Adrenal gland (tissue), 12 donors: Measurements from ENCODE around the gene SAFB2. TPM values are rescaled to one million over a fixed set of nuclear protein-coding genes. Genes with fewer than 3 reads are reported as not detected.

ENCODE experiments used
- DNase-seq, 7 donors: peaks; one replicate each; pipeline ENCODE4 v3.0.0-alpha.2; 2019 to 2020
- H3K27ac ChIP-seq, 5 donors: fragments of 200-600 bp; sonication (generic) in 4 of 5; 1 replicate in 3 of 5; 2 replicates in 2 of 5; pipeline versions ENCODE4 v1.5.1 to v1.8.0; 2016 to 2020; ENCODE audit warnings: mild to moderate bottlenecking in 1 of 5
- H3K27me3 ChIP-seq: fragments of 200-600 bp; 2 replicates; pipeline ENCODE4 v1.8.0; 2021
- H3K36me3 ChIP-seq, 2 donors: fragments of 200-600 bp; replicated peaks in 1 of 2; 1 replicate in 1 of 2; 2 replicates in 1 of 2; pipeline versions ENCODE4 v1.5.1 to v1.8.0; 2018 to 2022
- H3K4me1 ChIP-seq, 2 donors: fragments of 200-600 bp; replicated peaks in 1 of 2; 1 replicate in 1 of 2; 2 replicates in 1 of 2; pipeline versions ENCODE4 v1.5.1 to v1.8.0; 2018 to 2021
- H3K4me3 ChIP-seq, 4 donors: fragments of 200-600 bp; sonication (generic) in 3 of 4; one replicate each; pipeline ENCODE4 v1.5.1; 2016 to 2018
- H3K9me3 ChIP-seq, 3 donors: fragments of 200-600 bp; sonication (generic) in 1 of 3; replicated peaks in 1 of 3; 1 replicate in 2 of 3; 2 replicates in 1 of 3; pipeline versions ENCODE4 v1.5.1 to v1.8.0; 2016 to 2021
- CTCF ChIP-seq, 6 experiments: fragments of 450-650 bp in 4 of 6; fragments of 200-600 bp in 2 of 6; sonication (generic) in 1 of 6; IDR thresholded peaks; 1 replicate in 5 of 6; 2 replicates in 1 of 6; pipeline versions ENCODE4 v1.5.1 to v1.8.0; 2016 to 2021; ENCODE audit warnings: antibody characterized with exemption in 6 of 6, mild to moderate bottlenecking in 2 of 6, moderate library complexity in 1 of 6
- POLR2A ChIP-seq, 2 donors: fragments of 450-650 bp; IDR thresholded peaks; one replicate each; pipeline ENCODE4 v1.6.1; 2017; ENCODE audit warnings: antibody characterized with exemption in 2 of 2, mild to moderate bottlenecking in 2 of 2, moderate library complexity in 1 of 2
- WGBS, 4 donors: extraction: QIAGEN DNeasy Blood & Tissue Kit in 2 of 4; methylation state at CpG; one replicate each; pipeline versions ENCODE4 v1.1.5 to v1.1.7; 2013 to 2017; 5-methylcytosine and 5-hydroxymethylcytosine counted together
- intact Hi-C, 2 donors: fragments of 100-400 bp; cut with DNase I; formaldehyde crosslinking; loops; one replicate each; pipeline versions ENCODE4 v1.14.1 to v1.15.0; 2022 to 2023
- polyA plus RNA-seq, 3 donors: library from polyadenylated mRNA; stranded (reverse); fragments of 200-250 nt in 2 of 3; fragments of 350-450 nt in 1 of 3; fragmentation: Illumina TruSeq in 1 of 3; extraction: RNeasy Lipid Tissue Mini Kit (QIAGEN cat#74804) in 1 of 3; gene quantifications; one replicate each; pipeline ENCODE4 v1.2.3, GENCODE V29; 2013 to 2014
- total RNA-seq, 9 donors: library from RNA; depleted of rRNA in 4 of 9; stranded (reverse); fragments of >200 nt in 4 of 9; fragments of 120-200 nt in 1 of 9; fragmentation: NEBNext Ultra II Directional in 1 of 9; extraction: Animal tissue kit (Norgen Biotek cat#: 25700) in 1 of 9; gene quantifications; one replicate each; pipeline versions ENCODE4 v1.1.0 to v1.2.4, GENCODE V29; 2013 to 2023
- donor health status: healthy with polysubstance abuse.
- donor health status: Bipolar disorder and iron deficiency.
- donor health status: DM: yes; HTN: yes; CAD: no.
- donor health status: DM: no; HTN: no; CAD: no.
- donor health status: DM: no; HTN: no; CAD: no.
- donor health status: DM: yes; HTN: yes; CAD: no.

The SAFB2 gene
- total and polyA plus RNA-seq, 12 donors: 27.1 to 254 (median 65.2) TPM

- WGBS, 4 donors: 79 to 84% (median 80%) methylated on average over 14 to 30 of the region's 30 CpGs
- TF ChIP-seq POLR2A (IDR thresholded peaks at IDR 0.05) (no peak), CTCF (IDR thresholded peaks at IDR 0.05) (no peak)
- H3K4me3 ChIP-seq: no peak overlapping the region
- peaks cover 0 to 80% of the 10 kb centered on the region in 2 donors for H3K36me3 ChIP-seq
- peaks cover 0 to 19% of the 10 kb centered on the region in 2 donors for H3K4me1 ChIP-seq
- peak in 1 of 7 donors; percentile 19 for DNase-seq
- no peaks in the 10 kb centered on the region for H3K9me3 ChIP-seq
- H3K27ac ChIP-seq: peak overlapping the region in 2 of 5 donors; percentile 25 to 52
- H3K27me3 ChIP-seq: no peaks in the 10 kb centered on the region
- intact Hi-C loops: loop anchor here in 1 of 2 donors (10.0 kb wide), 1 partner anchor 534 kb away; no protein-coding TSS in a partner anchor
These were observed 33.5 kb downstream of the SAFB2 start for GRCh38 chr19:5588906-5589676.

GRCh38 chr19:5588441-5588840 is 34.1 kb downstream of the SAFB2 start:
- no peak for TF ChIP-seq POLR2A (IDR thresholded peaks at IDR 0.05)
- TF ChIP-seq CTCF (IDR thresholded peaks at IDR 0.05): no peak
- intact Hi-C loops: loop anchor here in 1 of 2 donors (10.0 kb wide), 1 partner anchor 534 kb away; no protein-coding TSS in a partner anchor
- WGBS, 4 donors: 51 to 65% (median 61%) methylated on average over 8 to 10 of the region's 10 CpGs
- Histone ChIP-seq H3K9me3 (no peaks in the 10 kb centered on the region), H3K27ac (peak overlapping the region in 2 of 5 donors; percentile 25 to 52), H3K4me3 (no peak overlapping the region), H3K27me3 (no peaks in the 10 kb centered on the region), H3K36me3 (peaks cover 0 to 74% of the 10 kb centered on the region in 2 donors), H3K4me1 (peaks cover 0 to 19% of the 10 kb centered on the region in 2 donors)
- peak in 6 of 7 donors; percentile 76 to 82 (median 78) for DNase-seq

- no peaks in the 10 kb centered on the region for H3K9me3 ChIP-seq
- H3K27me3 ChIP-seq: no peaks in the 10 kb centered on the region
- peaks cover 0 to 19% of the 10 kb centered on the region in 2 donors for H3K4me1 ChIP-seq
- intact Hi-C loops: loop anchor here in 1 of 2 donors (10.0 kb wide), 1 partner anchor 533 kb away; no protein-coding TSS in a partner anchor
- peaks cover 0 to 66% of the 10 kb centered on the region in 2 donors for H3K36me3 ChIP-seq
- WGBS, 4 donors: 70 to 90% (median 87%) methylated on average over 4 to 23 of the region's 23 CpGs
- TF ChIP-seq POLR2A (IDR thresholded peaks at IDR 0.05): no peak
- no peak for TF ChIP-seq CTCF (IDR thresholded peaks at IDR 0.05)
- H3K27ac ChIP-seq: peak overlapping the region in 1 of 5 donors; percentile 5
- no peak overlapping the region for H3K4me3 ChIP-seq
- DNase-seq: no peak
These were observed 34.9 kb downstream of the SAFB2 start for GRCh38 chr19:5587661-5588060.

- WGBS, 4 donors: 89 to 95% (median 90%) methylated on average over 12 to 16 of the region's 16 CpGs
- intact Hi-C loops: loop anchor here in 1 of 2 donors (10.0 kb wide), 1 partner anchor 532 kb away; no protein-coding TSS in a partner anchor
- Histone ChIP-seq H3K4me1 (peaks cover 0 to 19% of the 10 kb centered on the region in 2 donors), H3K27me3 (no peaks in the 10 kb centered on the region), H3K9me3 (no peaks in the 10 kb centered on the region), H3K27ac (no peak overlapping the region), H3K36me3 (peaks cover 0 to 61% of the 10 kb centered on the region in 2 donors), H3K4me3 (no peak overlapping the region)
- DNase-seq: no peak
- TF ChIP-seq POLR2A (IDR thresholded peaks at IDR 0.05) (no peak), CTCF (IDR thresholded peaks at IDR 0.05) (no peak)
These were observed 35.5 kb downstream of the SAFB2 start for GRCh38 chr19:5587071-5587455.
